ENCODE results near the gene BRME1. TPM values are rescaled to one million over a fixed set of nuclear protein-coding genes. Genes with fewer than 3 reads are reported as not detected.

BRME1 gene
- polyA plus RNA-seq, 1 donor from 2014 or later = 6.2 TPM

DNA sequence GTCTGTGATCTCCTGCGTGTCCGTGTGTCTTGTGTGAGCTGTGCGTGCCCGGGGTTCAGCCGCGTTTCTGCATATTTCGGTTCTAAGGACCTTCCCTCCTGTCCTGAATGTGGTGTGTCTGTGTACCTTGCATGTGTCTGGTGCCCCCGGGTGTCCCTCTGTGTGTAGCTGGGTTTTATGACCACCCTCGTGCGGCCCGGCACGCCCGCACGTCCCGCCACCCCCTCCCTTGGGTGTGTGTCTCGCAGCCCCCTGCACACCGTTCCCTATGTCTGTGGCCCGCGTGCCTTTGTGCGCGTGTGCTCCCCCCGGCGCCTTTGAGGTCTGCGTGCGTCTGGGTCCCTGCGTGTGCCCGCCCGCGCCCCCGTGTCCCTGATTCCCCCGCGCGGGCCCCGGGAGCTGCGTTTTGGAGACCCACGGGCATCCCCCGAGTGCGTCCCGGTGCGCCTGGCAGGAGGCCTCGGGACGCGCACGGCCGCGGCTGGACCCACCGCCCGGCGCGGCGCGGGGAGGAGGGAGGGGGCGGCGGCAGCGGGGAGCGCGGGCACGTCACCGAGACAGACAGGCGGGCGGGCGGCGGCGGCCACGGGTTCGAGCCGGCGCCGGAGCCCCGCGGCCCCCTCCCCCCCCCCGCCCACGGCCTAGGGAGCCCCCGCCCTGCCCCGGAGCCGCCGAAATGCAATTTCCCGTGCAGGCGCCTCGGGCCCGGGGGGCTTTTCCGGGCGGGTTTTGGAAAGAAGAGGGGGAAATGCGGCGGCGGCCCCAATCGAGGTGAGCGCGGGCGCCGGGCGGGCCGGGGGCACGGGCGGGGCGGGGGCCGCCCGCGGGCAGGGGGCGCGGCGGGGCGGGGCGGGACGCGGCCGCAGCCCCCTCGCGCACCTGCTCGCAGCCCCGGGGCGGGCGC, 41.0 kb downstream of the BRME1 start:
- Histone ChIP-seq H3K9me3 (ENCODE audit: low read length) (no peaks in the 10 kb centered on the region), H3K36me3 (ENCODE audit: insufficient read depth, low read length) (no peaks in the 10 kb centered on the region), H3K27me3 (ENCODE audit: insufficient read depth, low read depth, low read length) (no peaks in the 10 kb centered on the region), H3K27ac (ENCODE audit: low read length) (no peak overlapping the region), H3K79me2 (replicated peaks; ENCODE audit: insufficient read depth, low read length) (peaks cover 3% of the 10 kb centered on the region), H3K4me3 (ENCODE audit: low read length) (peak overlapping the region; percentile 65), H4K20me1 (ENCODE audit: insufficient read depth) (no peaks in the 10 kb centered on the region), H3F3A (ENCODE audit: insufficient read depth, low read length, poor library complexity, severe bottlenecking) (no peaks in the 10 kb centered on the region), H3K4me2 (ENCODE audit: low read length) (no peak overlapping the region), H2AFZ (ENCODE audit: low read depth, low read length) (no peak overlapping the region), H3K9me2 (ENCODE audit: insufficient read depth, low read length) (no peaks in the 10 kb centered on the region), H3K9ac (ENCODE audit: low read length) (peak overlapping the region; percentile 76)
- no peak for TF ChIP-seq EP300 (conservative IDR thresholded peaks at IDR 0.05; ENCODE audit: poor library complexity, severe bottlenecking)
- no peak for TF ChIP-seq EZH2 (IDR thresholded peaks at IDR 0.05; ENCODE audit: borderline replicate concordance, insufficient read depth, low read length, poor library complexity, severe bottlenecking)
- no peak for TF ChIP-seq RAD21 (conservative IDR thresholded peaks at IDR 0.05)
- no peak for TF ChIP-seq MXI1 (conservative IDR thresholded peaks at IDR 0.05; ENCODE audit: poor library complexity, severe bottlenecking)
- TF ChIP-seq POLR2AphosphoS5 (IDR thresholded peaks at IDR 0.05) = no peak

DNA sequence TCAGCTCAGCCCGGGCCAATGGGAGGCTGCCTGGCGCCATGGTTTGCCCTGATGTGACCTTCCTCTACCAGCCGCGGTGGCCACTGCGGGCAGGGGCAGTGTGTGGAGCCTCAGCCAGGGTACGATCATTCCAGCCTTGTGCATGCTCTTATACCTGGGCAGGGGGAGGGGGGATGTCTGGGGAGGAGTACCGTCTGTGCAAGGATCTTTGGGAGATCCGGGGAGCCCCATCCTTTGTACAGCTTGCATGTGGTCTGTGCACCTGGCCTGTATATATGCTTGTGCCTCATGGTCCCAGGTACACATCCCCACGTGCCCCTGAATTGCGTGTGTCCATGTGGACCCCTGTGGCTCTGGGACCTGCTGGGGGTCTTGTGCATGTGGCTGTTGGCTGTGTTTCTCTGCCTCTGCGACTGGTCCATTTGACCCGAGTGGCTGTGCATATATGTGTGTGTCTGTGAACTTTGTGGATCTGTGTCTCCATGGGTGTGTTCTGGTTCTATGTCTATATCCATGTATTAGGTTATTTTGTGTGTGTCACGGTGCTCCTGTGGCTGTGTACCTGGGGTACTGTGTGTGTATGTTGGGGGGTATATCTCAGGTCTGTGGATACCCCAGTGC, 41.8 kb downstream of the BRME1 start:
- peaks cover 3% of the 10 kb centered on the region for H3K79me2 ChIP-seq (replicated peaks; ENCODE audit: insufficient read depth, low read length)
- H2AFZ ChIP-seq (ENCODE audit: low read depth, low read length) = no peak overlapping the region
- no peaks in the 10 kb centered on the region for H3K27me3 ChIP-seq (ENCODE audit: insufficient read depth, low read depth, low read length)
- TF ChIP-seq EZH2 (IDR thresholded peaks at IDR 0.05; ENCODE audit: borderline replicate concordance, insufficient read depth, low read length, poor library complexity, severe bottlenecking) (no peak), RAD21 (conservative IDR thresholded peaks at IDR 0.05) (no peak), MXI1 (conservative IDR thresholded peaks at IDR 0.05; ENCODE audit: poor library complexity, severe bottlenecking) (no peak), EP300 (conservative IDR thresholded peaks at IDR 0.05; ENCODE audit: poor library complexity, severe bottlenecking) (no peak), POLR2AphosphoS5 (IDR thresholded peaks at IDR 0.05) (no peak), SMC3 (conservative IDR thresholded peaks at IDR 0.05; ENCODE audit: poor library complexity) (no peak), TAF1 (IDR thresholded peaks at IDR 0.05; ENCODE audit: low read depth) (no peak)
- TF ChIP-seq, protein P1, sequence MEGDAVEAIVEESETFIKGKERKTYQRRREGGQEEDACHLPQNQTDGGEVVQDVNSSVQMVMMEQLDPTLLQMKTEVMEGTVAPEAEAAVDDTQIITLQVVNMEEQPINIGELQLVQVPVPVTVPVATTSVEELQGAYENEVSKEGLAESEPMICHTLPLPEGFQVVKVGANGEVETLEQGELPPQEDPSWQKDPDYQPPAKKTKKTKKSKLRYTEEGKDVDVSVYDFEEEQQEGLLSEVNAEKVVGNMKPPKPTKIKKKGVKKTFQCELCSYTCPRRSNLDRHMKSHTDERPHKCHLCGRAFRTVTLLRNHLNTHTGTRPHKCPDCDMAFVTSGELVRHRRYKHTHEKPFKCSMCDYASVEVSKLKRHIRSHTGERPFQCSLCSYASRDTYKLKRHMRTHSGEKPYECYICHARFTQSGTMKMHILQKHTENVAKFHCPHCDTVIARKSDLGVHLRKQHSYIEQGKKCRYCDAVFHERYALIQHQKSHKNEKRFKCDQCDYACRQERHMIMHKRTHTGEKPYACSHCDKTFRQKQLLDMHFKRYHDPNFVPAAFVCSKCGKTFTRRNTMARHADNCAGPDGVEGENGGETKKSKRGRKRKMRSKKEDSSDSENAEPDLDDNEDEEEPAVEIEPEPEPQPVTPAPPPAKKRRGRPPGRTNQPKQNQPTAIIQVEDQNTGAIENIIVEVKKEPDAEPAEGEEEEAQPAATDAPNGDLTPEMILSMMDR (IDR thresholded peaks at IDR 0.05; ENCODE audit: poor library complexity, severe bottlenecking) = no peak
- TF ChIP-seq, protein P2, sequence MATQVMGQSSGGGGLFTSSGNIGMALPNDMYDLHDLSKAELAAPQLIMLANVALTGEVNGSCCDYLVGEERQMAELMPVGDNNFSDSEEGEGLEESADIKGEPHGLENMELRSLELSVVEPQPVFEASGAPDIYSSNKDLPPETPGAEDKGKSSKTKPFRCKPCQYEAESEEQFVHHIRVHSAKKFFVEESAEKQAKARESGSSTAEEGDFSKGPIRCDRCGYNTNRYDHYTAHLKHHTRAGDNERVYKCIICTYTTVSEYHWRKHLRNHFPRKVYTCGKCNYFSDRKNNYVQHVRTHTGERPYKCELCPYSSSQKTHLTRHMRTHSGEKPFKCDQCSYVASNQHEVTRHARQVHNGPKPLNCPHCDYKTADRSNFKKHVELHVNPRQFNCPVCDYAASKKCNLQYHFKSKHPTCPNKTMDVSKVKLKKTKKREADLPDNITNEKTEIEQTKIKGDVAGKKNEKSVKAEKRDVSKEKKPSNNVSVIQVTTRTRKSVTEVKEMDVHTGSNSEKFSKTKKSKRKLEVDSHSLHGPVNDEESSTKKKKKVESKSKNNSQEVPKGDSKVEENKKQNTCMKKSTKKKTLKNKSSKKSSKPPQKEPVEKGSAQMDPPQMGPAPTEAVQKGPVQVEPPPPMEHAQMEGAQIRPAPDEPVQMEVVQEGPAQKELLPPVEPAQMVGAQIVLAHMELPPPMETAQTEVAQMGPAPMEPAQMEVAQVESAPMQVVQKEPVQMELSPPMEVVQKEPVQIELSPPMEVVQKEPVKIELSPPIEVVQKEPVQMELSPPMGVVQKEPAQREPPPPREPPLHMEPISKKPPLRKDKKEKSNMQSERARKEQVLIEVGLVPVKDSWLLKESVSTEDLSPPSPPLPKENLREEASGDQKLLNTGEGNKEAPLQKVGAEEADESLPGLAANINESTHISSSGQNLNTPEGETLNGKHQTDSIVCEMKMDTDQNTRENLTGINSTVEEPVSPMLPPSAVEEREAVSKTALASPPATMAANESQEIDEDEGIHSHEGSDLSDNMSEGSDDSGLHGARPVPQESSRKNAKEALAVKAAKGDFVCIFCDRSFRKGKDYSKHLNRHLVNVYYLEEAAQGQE (IDR thresholded peaks at IDR 0.05; ENCODE audit: borderline replicate concordance) = no peak
- no peak overlapping the region for H3K9ac ChIP-seq (ENCODE audit: low read length)
- H4K20me1 ChIP-seq (ENCODE audit: insufficient read depth) = no peaks in the 10 kb centered on the region
- no peak overlapping the region for H3K4me3 ChIP-seq (ENCODE audit: low read length)
- H3K9me2 ChIP-seq (ENCODE audit: insufficient read depth, low read length) = no peaks in the 10 kb centered on the region
- H3K27ac ChIP-seq (ENCODE audit: low read length) = no peak overlapping the region
- no peaks in the 10 kb centered on the region for H3K36me3 ChIP-seq (ENCODE audit: insufficient read depth, low read length)
- H3K9me3 ChIP-seq (ENCODE audit: low read length) = no peaks in the 10 kb centered on the region
- H3F3A ChIP-seq (ENCODE audit: insufficient read depth, low read length, poor library complexity, severe bottlenecking) = no peaks in the 10 kb centered on the region
- no peak overlapping the region for H3K4me2 ChIP-seq (ENCODE audit: low read length)
